Measurements from ENCODE around the gene STAB2.

The STAB2 gene

DNA sequence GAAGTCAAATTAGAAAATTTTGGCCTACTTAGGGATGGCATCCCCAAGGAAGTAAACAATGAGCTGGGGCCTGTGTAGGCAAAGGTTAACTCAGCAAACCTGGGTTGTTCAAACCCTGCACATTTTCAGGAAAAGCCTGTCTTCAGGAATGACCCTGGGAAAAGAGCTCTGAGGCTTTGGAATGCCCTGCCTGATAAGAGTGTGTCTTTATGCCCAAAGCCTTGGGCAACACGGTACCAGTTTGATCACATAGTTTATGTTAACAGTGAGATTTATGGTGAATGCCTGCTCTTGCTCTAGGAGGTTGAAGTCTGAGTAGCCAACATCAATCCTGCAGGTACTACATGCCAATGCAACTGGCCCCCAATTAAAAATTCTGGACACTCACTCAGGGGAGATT, 28.2 kb upstream of the STAB2 start:
- Histone ChIP-seq H3K4me1 (ENCODE audit: insufficient read depth, low read length) (no peaks in the 10 kb centered on the region), H3K27ac (ENCODE audit: low read depth, low read length) (no peak overlapping the region), H3K27me3 (ENCODE audit: control insufficient read depth in 1 of 2, insufficient read depth in 2 of 2, low read length in 2 of 2) (no peaks in the 10 kb centered on the region), H3K36me3 (ENCODE audit: insufficient read depth, low read length) (no peaks in the 10 kb centered on the region), H3K9ac (ENCODE audit: low read length) (no peak overlapping the region), H3K4me3 (ENCODE audit: low read depth in 1 of 2, low read length in 2 of 2) (no peak overlapping the region), H3K9me3 (ENCODE audit: low read length) (no peaks in the 10 kb centered on the region)

DNA sequence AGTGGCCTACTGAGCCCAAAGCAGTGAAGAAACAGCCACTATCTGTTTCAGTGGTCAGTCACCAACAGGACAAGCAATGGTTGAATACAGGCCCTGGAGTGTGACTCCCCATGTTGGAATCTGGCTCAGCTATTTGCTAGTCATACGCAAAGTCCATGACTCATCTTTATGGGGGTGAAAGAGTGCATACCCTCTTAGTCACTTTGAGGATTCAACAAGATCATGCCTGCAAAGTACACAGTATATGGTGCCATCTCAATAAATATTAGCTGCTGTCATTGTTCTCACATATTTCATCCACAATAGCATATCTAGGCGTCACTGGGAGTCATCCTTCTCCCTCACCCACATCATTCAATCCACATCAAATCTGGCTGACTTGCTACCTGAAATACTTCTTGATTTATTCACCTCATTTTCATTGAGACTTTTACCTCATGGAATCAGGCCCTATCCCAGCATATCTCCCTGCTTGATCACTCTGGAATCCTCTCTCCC, 26.4 kb upstream of the STAB2 start:
- Histone ChIP-seq H3K4me3 (ENCODE audit: low read depth in 1 of 2, low read length in 2 of 2) (no peak overlapping the region), H3K9ac (ENCODE audit: low read length) (no peak overlapping the region), H3K27ac (ENCODE audit: low read depth, low read length) (no peak overlapping the region), H3K27me3 (ENCODE audit: control insufficient read depth in 1 of 2, insufficient read depth in 2 of 2, low read length in 2 of 2) (no peaks in the 10 kb centered on the region), H3K36me3 (ENCODE audit: insufficient read depth, low read length) (no peaks in the 10 kb centered on the region), H3K9me3 (ENCODE audit: low read length) (no peaks in the 10 kb centered on the region), H3K4me1 (ENCODE audit: insufficient read depth, low read length) (no peaks in the 10 kb centered on the region)

DNA sequence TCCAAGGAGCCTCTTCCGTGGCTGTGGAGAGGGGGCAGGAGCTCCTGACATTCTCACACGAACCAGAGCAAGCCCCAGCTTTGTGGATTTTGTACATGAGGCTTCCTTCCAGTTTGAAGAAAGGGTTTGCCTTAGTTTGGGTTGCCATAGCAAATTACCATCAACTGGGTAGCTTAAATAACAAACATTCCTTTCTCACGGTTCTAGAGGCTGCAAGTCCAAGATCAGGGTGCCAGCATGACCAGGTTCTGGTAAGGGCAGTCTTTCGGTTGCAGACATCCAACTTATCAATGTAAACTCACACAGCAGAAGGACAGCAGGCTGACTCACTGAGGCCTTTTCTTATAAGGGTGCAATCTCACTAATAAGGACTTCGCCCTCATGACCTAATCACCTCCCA, 25.9 kb upstream of the STAB2 start:
- no peak overlapping the region for H3K27ac ChIP-seq (ENCODE audit: low read depth, low read length)
- H3K36me3 ChIP-seq (ENCODE audit: insufficient read depth, low read length) = no peaks in the 10 kb centered on the region
- H3K4me1 ChIP-seq (ENCODE audit: insufficient read depth, low read length) = no peaks in the 10 kb centered on the region
- no peak overlapping the region for H3K9ac ChIP-seq (ENCODE audit: low read length)
- H3K4me3 ChIP-seq (ENCODE audit: low read depth in 1 of 2, low read length in 2 of 2) = no peak overlapping the region
- H3K9me3 ChIP-seq (ENCODE audit: low read length) = no peaks in the 10 kb centered on the region
- no peaks in the 10 kb centered on the region for H3K27me3 ChIP-seq (ENCODE audit: control insufficient read depth in 1 of 2, insufficient read depth in 2 of 2, low read length in 2 of 2)

DNA sequence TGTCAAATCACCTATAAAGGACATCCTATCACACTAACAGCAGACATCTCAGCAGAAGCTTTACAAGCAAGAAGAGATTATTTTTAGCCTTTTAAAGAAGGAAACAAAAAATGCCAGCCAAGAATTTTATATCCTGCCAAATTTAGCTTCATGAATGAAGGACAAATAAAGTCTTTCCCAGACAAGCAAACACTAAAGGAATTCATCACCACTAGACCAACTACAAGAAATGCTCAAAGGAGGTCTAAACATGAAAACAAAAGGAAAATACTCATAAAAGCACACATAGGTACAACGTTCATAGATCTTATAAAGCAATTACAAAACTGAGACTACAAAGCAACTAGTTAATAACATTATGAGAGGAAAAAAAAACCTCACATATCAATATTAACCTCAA, 20.7 kb upstream of the STAB2 start:
- Histone ChIP-seq H3K27ac (ENCODE audit: low read depth, low read length) (no peak overlapping the region), H3K9ac (ENCODE audit: low read length) (no peak overlapping the region), H3K4me3 (ENCODE audit: low read depth in 1 of 2, low read length in 2 of 2) (no peak overlapping the region), H3K27me3 (ENCODE audit: control insufficient read depth in 1 of 2, insufficient read depth in 2 of 2, low read length in 2 of 2) (no peaks in the 10 kb centered on the region), H3K36me3 (ENCODE audit: insufficient read depth, low read length) (no peaks in the 10 kb centered on the region), H3K4me1 (ENCODE audit: insufficient read depth, low read length) (no peaks in the 10 kb centered on the region), H3K9me3 (ENCODE audit: low read length) (peaks cover 3% of the 10 kb centered on the region)

DNA sequence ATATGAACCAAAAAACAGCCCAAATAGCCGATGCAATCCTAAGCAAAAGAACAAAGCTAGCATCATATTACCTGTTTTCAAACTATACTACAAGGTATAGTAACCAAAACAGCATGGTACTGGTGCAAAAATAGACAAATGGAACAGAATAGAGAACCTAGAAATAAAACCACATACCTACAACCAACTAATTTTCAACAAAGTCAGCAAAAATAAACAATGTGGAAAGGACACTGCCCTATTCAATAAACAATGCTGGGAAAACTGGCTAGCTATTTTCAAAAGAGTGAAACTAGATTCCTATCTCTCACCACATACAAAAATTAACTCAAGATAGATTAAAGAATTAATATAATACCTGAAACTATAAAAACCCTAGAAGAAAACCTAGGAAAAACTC, 17.8 kb upstream of the STAB2 start:
- peaks cover 3% of the 10 kb centered on the region for H3K9me3 ChIP-seq (ENCODE audit: low read length)
- H3K9ac ChIP-seq (ENCODE audit: low read length) = no peak overlapping the region
- no peaks in the 10 kb centered on the region for H3K27me3 ChIP-seq (ENCODE audit: control insufficient read depth in 1 of 2, insufficient read depth in 2 of 2, low read length in 2 of 2)
- no peak overlapping the region for H3K4me3 ChIP-seq (ENCODE audit: low read depth in 1 of 2, low read length in 2 of 2)
- no peak overlapping the region for H3K27ac ChIP-seq (ENCODE audit: low read depth, low read length)
- no peaks in the 10 kb centered on the region for H3K36me3 ChIP-seq (ENCODE audit: insufficient read depth, low read length)
- H3K4me1 ChIP-seq (ENCODE audit: insufficient read depth, low read length) = no peaks in the 10 kb centered on the region

DNA sequence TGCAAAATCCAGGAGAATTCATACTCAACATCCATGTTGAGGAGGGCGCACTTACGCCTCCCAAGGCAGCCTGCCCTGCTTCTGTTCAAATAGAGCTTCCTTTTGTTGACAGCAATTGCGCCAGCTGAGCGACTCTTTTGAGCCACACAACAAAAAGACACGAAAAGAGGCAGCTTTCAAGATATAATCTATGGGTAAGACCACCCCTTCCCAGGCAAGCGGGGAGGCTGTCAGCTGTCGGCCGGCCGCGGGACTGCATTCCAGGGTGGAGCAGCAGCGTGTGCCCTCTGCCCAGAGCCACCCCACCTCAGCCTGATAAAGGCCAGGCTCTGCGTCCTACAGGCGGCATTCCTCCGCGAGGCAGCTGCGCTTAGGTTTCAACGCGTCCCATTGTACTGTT, 15.8 kb upstream of the STAB2 start:
- H3K36me3 ChIP-seq (ENCODE audit: insufficient read depth, low read length) = no peaks in the 10 kb centered on the region
- peaks cover 3% of the 10 kb centered on the region for H3K9me3 ChIP-seq (ENCODE audit: low read length)
- no peak overlapping the region for H3K4me3 ChIP-seq (ENCODE audit: low read depth in 1 of 2, low read length in 2 of 2)
- no peaks in the 10 kb centered on the region for H3K27me3 ChIP-seq (ENCODE audit: control insufficient read depth in 1 of 2, insufficient read depth in 2 of 2, low read length in 2 of 2)
- H3K4me1 ChIP-seq (ENCODE audit: insufficient read depth, low read length) = no peaks in the 10 kb centered on the region
- no peak overlapping the region for H3K27ac ChIP-seq (ENCODE audit: low read depth, low read length)
- H3K9ac ChIP-seq (ENCODE audit: low read length) = no peak overlapping the region

DNA sequence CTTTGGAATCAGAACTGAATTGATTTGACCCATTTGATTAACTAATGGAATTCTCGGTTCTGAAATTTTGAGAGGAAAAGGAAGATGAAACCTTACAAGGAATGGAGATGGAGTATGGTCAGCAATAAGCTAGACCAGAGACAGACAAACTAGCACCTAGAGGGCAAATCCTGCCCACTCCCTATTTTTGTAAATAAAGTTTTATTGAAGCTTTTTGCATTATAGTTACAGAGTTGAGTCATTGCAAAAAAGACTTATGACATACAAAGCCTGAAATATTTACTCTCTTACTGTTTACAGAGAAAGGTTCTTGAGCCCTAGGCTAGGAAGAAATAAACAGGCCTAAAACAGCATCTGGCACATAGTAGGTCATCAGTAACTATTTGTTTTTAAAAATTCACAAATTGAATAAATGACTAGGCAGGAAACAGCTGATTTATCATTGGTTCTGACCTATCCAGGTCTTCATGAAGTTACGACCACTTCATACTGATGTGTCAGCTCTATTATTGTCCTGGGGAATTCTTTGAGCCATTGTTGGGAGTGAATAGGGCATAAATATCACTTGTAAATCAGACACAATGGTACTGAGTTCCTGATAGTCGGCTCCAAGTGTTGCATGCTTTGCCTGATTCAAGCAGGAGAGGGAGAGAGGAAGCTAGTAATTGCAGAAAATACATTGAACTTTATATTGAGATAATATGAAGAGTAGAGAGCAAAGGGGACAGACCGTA, 14.6 kb upstream of the STAB2 start:
- Histone ChIP-seq H3K4me1 (ENCODE audit: insufficient read depth, low read length) (no peaks in the 10 kb centered on the region), H3K4me3 (ENCODE audit: low read depth in 1 of 2, low read length in 2 of 2) (no peak overlapping the region), H3K9ac (ENCODE audit: low read length) (no peak overlapping the region), H3K27me3 (ENCODE audit: control insufficient read depth in 1 of 2, insufficient read depth in 2 of 2, low read length in 2 of 2) (no peaks in the 10 kb centered on the region), H3K9me3 (ENCODE audit: low read length) (no peaks in the 10 kb centered on the region), H3K36me3 (ENCODE audit: insufficient read depth, low read length) (no peaks in the 10 kb centered on the region), H3K27ac (ENCODE audit: low read depth, low read length) (no peak overlapping the region)

DNA sequence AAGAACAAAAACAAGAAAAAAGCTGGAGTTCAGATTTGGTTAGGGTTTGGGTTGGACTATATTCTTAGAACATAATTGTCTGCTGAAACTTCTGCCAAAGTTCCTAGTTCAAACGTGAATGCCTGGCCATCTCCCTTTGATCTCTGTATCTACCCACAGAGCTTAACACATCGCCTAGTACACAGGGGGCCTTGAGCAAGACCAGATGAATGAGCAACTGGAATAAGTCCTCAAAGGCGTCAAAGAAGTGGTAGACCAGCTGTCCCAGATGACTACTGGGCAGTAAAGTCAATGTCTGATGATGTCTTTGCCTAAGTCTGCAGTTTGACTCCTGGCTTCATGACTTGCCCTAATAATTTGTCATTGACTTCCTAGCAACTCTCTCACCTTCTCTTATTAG, 13.9 kb upstream of the STAB2 start:
- H3K4me3 ChIP-seq (ENCODE audit: low read depth in 1 of 2, low read length in 2 of 2) = no peak overlapping the region
- no peaks in the 10 kb centered on the region for H3K27me3 ChIP-seq (ENCODE audit: control insufficient read depth in 1 of 2, insufficient read depth in 2 of 2, low read length in 2 of 2)
- H3K9me3 ChIP-seq (ENCODE audit: low read length) = no peaks in the 10 kb centered on the region
- no peak overlapping the region for H3K9ac ChIP-seq (ENCODE audit: low read length)
- no peak overlapping the region for H3K27ac ChIP-seq (ENCODE audit: low read depth, low read length)
- H3K4me1 ChIP-seq (ENCODE audit: insufficient read depth, low read length) = no peaks in the 10 kb centered on the region
- no peaks in the 10 kb centered on the region for H3K36me3 ChIP-seq (ENCODE audit: insufficient read depth, low read length)

DNA sequence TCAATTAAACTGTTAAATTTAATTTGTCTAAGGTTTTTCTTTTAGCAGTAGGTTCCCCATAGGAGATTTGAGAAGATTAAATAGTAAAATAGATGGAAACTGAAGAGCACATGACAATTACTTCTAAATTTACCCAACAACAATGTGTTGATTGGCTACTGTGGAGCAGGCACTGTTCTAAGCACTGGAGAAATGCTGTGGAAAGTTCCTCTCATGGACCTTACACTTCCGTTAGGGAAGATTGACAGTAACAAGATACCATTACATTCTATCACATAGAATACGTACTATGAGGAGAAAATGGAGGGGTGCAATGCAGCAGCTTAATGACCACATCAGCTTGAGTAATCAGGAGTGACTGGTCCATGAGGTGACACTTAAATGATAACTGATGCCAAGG, 8.1 kb upstream of the STAB2 start:
- Histone ChIP-seq H3K4me3 (ENCODE audit: low read depth in 1 of 2, low read length in 2 of 2) (no peak overlapping the region), H3K36me3 (ENCODE audit: insufficient read depth, low read length) (no peaks in the 10 kb centered on the region), H3K9me3 (ENCODE audit: low read length) (no peaks in the 10 kb centered on the region), H3K27me3 (ENCODE audit: control insufficient read depth in 1 of 2, insufficient read depth in 2 of 2, low read length in 2 of 2) (no peaks in the 10 kb centered on the region), H3K9ac (ENCODE audit: low read length) (no peak overlapping the region), H3K27ac (ENCODE audit: low read depth, low read length) (no peak overlapping the region), H3K4me1 (ENCODE audit: insufficient read depth, low read length) (no peaks in the 10 kb centered on the region)

DNA sequence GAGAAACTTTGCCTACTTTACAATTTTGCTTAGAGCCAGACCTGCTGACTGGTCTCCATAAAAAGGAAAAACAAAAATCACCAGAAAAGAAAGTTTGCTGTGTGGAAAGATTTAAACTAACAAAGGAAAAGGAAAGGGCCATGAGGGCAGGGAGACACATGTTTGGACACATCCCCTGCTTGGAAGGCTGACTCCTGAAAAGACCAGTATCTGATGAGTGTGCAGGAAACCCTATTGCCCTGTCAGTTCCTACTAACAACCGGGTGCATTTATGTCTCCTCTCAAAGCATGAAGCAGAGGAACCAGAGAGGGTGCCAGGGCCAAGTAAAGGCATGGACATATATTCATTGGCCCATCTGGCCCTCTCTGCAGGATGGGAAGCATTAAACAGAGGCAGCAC, 7.0 kb upstream of the STAB2 start:
- Histone ChIP-seq H3K9ac (ENCODE audit: low read length) (no peak overlapping the region), H3K4me3 (ENCODE audit: low read depth in 1 of 2, low read length in 2 of 2) (no peak overlapping the region), H3K36me3 (ENCODE audit: insufficient read depth, low read length) (no peaks in the 10 kb centered on the region), H3K4me1 (ENCODE audit: insufficient read depth, low read length) (no peaks in the 10 kb centered on the region), H3K9me3 (ENCODE audit: low read length) (no peaks in the 10 kb centered on the region), H3K27me3 (ENCODE audit: control insufficient read depth in 1 of 2, insufficient read depth in 2 of 2, low read length in 2 of 2) (no peaks in the 10 kb centered on the region), H3K27ac (ENCODE audit: low read depth, low read length) (no peak overlapping the region)

DNA sequence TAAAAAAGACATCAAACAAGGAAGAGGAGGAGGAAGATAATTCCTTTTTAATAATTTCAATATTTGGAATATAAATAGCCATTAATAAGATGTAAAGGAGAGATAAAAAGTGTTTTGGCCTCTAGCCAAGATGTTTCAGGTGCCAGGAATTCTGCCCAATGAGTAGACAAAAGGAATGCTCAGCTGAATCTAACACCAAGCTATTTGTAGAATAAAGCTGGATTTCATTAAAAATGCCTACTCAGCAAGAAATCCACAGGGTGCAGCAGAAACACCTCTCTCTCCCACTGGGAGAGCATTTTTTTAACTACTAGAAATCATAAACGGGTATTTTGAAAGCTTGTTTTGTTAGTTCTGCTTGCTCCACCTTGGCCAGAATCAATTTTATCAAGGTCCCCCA, 4.1 kb upstream of the STAB2 start:
- Histone ChIP-seq H3K9ac (ENCODE audit: low read length) (no peak overlapping the region), H3K9me3 (ENCODE audit: low read length) (no peaks in the 10 kb centered on the region), H3K27me3 (ENCODE audit: control insufficient read depth in 1 of 2, insufficient read depth in 2 of 2, low read length in 2 of 2) (no peaks in the 10 kb centered on the region), H3K27ac (ENCODE audit: low read depth, low read length) (no peak overlapping the region), H3K4me1 (ENCODE audit: insufficient read depth, low read length) (no peaks in the 10 kb centered on the region), H3K4me3 (ENCODE audit: low read depth in 1 of 2, low read length in 2 of 2) (no peak overlapping the region), H3K36me3 (ENCODE audit: insufficient read depth, low read length) (no peaks in the 10 kb centered on the region)

DNA sequence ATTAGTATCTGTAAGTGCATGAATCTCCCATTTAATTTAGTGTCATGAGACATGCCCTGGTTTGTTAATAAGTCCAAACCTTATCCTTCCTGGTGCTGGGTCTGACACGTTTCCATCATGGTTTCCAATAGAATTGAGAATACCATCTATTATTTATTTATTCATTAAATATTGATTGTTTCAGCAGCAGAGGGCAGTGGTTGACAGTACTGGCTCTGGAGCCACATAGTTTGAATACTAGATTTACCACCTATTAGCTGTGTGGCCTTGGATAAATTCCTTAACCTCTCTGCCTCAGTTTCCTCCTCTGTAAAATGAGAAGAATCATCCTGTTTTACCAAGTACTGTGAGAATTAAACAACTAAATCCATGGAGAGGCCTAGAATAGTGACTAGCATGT, 941 bp upstream of the STAB2 start:
- H3K9ac ChIP-seq (ENCODE audit: low read length) = no peak overlapping the region
- no peaks in the 10 kb centered on the region for H3K4me1 ChIP-seq (ENCODE audit: insufficient read depth, low read length)
- no peaks in the 10 kb centered on the region for H3K27me3 ChIP-seq (ENCODE audit: control insufficient read depth in 1 of 2, insufficient read depth in 2 of 2, low read length in 2 of 2)
- no peaks in the 10 kb centered on the region for H3K36me3 ChIP-seq (ENCODE audit: insufficient read depth, low read length)
- H3K4me3 ChIP-seq (ENCODE audit: low read depth in 1 of 2, low read length in 2 of 2) = no peak overlapping the region
- H3K27ac ChIP-seq (ENCODE audit: low read depth, low read length) = no peak overlapping the region
- no peaks in the 10 kb centered on the region for H3K9me3 ChIP-seq (ENCODE audit: low read length)
